B cell (primary cell): ENCODE measurements around the gene GEMIN7.
A peak's percentile ranks its signal among the peaks of the same experiment; 100 is the strongest.

Experiments used
- EZH2 ChIP-seq: IDR thresholded peaks from 2 replicates; pipeline ENCODE4 v1.6.1; 2012; ENCODE audit warnings: borderline replicate concordance, low read depth, mild to moderate bottlenecking, moderate library complexity, low read length; ENCODE audit not compliant: insufficient read depth, poor library complexity, severe bottlenecking
- TF ChIP-seq, protein P1 (sequence below): fragments of 200-600 bp; IDR thresholded peaks from one replicate; pipeline ENCODE4 v1.8.0; 2022; ENCODE audit warnings: antibody characterized with exemption, mild to moderate bottlenecking

DNA sequence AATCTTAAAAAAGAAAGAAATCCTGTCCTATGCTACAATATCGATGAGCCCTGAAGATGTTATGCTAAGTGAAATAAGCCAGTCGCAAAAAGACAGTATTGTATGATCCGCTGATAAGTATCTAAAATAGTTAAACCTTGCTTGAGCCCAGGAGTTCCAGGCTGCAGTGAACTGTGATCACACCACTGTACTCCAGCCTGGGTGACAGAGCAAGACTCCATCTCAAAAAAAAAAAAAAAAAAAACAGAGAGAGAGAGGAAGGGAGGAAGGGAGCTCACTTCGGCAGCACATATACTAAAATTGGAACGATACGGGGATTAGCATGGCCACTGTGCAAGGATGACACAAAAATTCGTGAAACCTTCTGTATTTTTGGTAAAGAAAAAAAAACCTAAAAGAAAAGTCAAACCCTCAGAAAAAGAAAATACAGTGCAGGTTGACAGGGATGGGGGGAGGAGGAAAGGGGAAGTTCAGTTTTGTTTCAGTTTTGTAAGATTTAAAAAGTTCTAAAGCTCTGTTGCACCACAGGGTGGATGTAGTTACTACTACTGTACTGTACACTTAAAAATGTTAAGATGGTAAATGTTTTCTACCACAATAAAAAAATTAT is 31.8 kb upstream of the GEMIN7 start:
- TF ChIP-seq, protein P1, sequence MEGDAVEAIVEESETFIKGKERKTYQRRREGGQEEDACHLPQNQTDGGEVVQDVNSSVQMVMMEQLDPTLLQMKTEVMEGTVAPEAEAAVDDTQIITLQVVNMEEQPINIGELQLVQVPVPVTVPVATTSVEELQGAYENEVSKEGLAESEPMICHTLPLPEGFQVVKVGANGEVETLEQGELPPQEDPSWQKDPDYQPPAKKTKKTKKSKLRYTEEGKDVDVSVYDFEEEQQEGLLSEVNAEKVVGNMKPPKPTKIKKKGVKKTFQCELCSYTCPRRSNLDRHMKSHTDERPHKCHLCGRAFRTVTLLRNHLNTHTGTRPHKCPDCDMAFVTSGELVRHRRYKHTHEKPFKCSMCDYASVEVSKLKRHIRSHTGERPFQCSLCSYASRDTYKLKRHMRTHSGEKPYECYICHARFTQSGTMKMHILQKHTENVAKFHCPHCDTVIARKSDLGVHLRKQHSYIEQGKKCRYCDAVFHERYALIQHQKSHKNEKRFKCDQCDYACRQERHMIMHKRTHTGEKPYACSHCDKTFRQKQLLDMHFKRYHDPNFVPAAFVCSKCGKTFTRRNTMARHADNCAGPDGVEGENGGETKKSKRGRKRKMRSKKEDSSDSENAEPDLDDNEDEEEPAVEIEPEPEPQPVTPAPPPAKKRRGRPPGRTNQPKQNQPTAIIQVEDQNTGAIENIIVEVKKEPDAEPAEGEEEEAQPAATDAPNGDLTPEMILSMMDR: peak; percentile 43
- no peak for TF ChIP-seq EZH2
